GM18867 (cell line): ENCODE results near the gene PPP2R2C.

Experiments used
- ATAC-seq: cut with Tn5 transposase; IDR thresholded peaks from one replicate; pipeline ENCODE4 v1.9.1; 2021; ENCODE audit warnings: mild to moderate bottlenecking, moderate library complexity; ENCODE audit not compliant: unreplicated experiment

The PPP2R2C gene

DNA sequence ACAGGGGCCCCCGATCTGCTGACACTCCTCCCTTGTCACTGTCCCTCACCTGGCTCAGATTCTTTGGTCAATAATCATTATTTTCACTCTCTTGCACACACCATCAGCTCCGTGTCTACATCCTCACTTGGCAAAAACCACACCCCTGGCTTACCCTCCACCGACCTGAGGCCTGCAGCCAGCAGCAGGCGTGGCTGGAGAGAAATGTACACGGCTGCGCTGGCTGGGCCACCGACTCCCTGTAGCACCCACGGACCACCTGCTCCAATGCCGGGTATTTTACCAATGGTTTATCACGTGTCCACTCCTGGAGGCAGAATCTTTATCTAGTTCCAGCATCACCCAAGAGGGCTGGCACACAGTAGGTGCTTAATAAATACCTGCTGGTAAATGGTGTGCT, 104.3 kb downstream of the PPP2R2C start:
- no peak for ATAC-seq

DNA sequence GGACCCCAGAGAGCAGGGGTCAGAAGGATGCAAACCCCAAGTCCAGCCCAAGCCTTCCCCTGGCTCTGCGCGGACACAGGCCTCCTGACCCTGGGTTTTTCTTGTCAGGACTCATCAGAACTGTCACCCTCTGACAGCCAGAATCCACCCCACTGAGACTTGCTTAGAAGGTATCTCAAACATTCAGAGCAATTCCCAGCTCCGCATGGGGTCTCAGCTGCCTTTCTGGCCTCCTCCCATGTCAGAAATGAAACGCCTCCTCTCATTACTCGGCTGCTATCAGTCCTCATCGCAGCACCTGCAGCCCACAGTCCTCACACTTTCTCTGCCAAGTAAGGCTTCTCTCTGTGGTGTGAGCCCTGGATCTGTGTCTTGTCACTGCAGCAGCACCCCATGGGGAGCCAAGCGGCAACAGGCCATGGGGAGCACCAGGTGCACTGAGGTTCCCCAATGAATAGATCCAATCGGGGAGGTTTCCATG, 105.0 kb downstream of the PPP2R2C start:
- ATAC-seq = no peak

DNA sequence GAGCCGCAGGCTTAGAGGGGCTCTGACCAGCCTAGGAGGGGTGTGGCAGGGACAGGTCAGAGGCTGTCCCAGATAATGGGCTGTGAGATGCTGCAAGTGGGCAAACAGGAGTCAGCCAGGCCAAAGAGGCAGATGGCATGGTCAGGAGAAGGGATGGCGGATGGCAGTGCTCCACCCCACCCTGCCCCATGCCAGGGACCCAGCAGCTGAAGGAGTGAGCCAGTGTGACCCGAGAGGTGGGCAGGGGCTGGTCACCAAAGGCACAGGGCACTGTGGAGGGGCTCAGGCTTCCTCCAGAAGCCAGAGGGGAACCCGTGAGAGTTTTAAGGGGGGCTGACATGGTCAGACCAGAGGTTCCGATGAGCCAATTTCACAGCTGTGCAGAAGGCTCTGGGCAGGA, 105.8 kb downstream of the PPP2R2C start:
- no peak for ATAC-seq

DNA sequence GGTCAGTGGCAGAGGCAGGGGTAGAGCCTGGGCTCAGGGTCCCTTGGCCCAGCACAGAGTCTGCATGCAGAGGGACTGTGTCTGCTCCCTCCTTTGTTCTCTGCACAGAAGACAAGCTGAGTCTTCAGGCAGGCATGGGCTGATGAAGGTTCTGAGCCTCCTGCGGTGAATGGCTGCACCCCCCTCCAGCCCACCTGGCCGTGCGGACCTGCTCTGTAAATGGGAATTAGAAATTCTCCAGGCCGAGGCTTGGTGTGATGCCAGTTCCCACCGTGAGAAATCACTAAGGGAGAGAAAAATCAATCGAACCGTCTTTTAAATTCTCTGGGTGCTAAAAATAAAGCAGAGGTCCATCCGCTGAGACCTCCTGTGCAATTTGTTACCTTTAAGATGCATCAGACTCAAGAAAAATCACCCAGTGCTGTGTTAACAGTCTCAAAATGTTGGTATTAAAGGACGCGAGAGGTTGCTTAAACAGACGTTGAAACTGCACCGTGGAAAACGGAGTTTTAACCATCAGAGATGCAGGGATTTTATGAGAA, 106.8 kb downstream of the PPP2R2C start:
- no peak for ATAC-seq

DNA sequence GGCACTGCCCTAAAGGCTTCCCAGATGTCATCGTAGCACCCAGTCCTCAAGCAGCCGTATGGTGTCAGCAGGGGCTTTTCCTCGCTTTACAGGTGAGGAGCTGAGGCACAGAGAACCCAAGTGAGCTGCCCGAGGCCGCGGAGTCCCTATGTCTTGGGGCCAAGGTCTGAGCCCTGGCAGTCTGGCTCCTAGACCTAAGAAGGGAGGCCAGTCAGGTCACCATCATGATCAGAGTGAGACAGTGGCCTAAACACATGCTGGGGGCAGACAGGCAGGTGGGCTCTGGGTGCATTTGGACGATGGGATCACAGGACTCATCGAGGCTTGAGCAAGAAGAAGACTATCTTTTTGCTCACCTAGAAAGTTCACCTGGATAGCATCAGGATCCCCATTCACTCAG, 107.8 kb downstream of the PPP2R2C start:
- no peak for ATAC-seq

DNA sequence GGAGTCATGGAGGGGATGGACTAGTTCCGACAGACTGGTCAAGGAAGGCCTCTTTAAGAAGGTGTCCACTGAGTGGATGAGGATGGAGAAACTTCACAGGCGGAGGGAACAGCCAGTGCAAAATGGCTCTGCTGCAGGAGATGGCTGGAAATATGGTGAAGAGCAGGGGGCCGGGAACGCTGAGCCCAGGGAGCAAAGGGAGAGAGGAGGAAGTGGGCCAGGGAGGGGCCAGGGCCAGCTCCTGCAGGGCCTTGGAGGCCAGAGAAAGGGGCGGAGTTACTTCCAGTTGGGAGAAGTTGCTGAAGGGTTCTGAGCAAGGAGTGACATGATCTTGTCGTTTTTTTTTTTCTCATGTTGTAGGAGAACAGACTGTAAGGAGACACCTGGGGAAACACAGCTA, 108.3 kb downstream of the PPP2R2C start:
- no peak for ATAC-seq

DNA sequence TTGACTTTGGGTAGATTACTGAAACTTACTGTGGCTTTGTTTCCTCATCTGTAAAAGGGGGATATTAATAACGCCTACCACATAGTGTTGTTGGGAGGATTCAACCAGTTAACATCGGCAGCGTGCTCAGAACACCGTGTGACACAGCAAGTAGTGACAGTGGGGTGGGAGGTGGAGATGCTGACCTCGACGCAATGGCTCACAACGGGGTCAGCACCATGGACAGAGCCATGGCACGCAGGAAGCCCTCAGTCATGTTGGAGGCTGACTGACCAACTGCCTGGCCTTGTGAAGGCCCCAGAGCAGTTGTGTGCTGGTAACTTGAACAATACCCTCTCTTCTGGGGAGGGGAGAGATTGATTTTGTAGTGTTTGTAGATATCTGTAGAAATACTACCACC, 109.5 kb downstream of the PPP2R2C start:
- ATAC-seq = no peak

DNA sequence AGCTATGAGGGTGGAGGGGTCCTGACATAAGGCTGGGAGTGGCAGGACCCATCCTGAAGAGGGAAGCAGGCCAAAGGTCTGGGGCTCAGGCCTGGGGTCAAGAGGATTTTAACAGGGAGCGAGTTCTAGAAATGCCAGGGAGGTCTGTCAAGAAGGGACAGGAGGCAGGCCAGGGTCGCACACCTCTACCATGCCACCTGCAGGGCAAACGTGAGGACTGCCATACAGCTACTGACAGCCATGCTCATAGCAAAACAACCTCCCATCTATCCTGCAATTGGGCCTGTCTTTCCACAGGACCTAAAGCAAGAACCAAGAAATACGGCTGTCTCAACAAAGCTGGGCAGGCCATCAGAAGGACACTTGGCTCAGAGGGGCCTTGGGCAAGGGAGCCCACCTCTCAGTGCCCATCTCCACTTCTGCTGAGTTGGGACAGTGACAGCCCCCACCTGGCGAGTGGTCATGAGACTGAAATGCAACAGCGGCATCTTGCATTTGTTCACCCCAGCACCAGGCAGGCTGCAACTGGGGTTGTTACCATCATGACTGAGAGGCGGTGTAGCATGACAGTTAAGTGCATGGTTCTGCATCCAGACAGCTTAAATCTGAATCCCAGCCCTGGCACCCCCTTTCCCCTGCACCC, 110.0 kb downstream of the PPP2R2C start:
- no peak for ATAC-seq

DNA sequence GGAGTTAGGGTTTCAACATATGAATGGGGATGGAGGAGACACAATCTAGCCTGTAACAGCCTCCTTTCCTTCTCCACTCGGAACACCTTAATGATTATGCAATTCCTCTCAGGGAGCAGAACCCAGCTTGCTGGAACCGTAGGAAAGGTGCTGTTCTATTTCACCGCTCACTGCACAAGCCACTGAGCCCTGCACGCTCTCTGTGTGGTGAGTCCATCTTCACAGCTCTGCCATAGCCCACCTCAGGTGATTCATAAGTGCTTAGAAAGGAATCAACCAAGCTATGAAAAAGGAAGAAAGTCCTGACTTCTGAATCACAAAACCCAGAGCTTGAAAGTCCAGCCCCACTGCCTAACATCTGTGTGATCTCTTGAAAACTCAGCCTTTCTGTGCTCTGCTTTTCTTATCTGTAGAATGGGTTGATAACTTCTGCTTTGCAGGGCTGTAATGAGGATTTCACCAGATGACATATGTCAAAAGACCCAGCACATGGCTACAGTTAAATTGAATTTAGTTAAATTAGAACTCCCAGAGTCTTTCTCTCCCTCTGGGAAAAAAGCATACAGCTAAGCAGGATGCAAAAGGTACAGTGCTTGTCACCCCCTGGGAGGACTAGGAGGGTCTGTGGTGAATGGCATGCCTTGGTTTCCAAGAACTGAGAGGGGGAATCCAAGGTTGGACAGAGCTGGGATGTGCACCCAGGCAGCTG, 111.2 kb downstream of the PPP2R2C start:
- no peak for ATAC-seq

DNA sequence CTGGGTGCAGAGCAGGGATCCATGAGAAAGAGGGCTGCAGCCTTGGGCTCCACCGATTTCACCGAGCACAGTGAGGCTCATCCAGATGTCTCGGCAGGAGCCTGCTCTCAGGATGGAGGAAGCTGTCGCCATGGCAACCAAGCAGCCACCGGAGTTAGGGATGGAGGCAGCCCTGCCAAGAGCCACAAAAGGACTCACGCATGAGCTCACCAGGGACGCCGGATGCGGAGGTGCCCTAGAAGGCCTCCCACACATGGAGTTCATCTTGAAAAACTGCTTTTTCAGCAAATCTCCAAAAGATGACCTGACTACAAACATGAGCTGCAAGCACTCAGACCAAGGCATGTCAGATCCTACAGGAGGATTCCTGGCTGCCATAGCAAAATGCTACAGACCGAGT, 112.0 kb downstream of the PPP2R2C start:
- no peak for ATAC-seq

DNA sequence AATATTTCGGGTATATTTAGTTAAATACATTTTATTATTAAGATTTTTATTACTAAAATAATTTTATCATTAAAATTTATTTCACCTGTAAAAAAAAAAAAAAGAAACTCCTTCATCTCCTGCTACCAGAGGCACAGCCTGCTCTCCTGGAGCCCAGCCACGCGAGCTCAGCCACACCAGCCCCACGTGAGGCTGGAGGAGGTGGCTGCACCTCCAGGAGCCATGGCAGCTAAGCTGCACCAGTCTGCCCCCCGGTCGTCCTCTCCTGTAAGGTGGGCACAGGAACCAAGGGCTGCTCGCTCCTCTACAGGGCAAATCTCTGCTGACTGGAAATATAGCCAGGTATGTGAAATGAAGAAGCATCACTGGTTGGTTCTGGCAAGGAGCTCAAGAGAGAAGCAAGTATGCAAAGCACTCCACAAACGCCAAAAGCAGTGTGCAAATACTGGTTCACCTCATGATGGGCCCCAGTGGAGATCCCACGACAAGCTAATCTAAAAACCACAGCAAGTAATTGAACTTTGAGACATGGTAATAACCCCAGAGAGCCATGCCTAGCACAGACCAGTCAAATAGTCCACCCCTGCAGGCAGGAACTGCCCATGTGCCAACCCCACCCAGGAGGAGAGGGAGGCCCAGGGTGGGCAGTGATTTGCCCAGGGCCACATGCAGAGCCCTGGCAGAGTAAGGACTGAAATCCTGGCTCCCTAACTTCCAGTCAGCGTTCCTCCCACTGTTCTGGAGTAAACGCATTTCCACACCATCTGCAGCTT, 112.7 kb downstream of the PPP2R2C start:
- ATAC-seq = no peak

DNA sequence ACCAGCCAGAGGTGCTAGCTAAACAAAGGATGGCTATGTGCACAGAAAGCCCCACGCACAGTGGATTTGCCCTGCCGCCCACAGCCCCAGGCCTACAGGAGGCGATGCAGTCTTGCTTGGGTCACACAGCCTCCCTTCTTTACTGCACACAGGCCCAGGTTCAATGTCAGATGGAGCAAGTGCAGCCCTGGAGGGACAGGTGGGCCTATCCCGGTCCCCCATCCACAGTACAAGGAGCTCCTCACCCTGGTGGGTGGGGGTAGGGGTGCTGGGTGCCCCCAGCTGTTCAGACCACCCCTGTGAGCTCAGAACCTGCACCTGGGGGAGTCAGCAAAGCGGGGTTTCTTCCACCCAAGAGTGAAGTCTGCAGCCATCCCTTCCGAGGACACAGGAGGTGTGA, 114.9 kb downstream of the PPP2R2C start:
- ATAC-seq = no peak

DNA sequence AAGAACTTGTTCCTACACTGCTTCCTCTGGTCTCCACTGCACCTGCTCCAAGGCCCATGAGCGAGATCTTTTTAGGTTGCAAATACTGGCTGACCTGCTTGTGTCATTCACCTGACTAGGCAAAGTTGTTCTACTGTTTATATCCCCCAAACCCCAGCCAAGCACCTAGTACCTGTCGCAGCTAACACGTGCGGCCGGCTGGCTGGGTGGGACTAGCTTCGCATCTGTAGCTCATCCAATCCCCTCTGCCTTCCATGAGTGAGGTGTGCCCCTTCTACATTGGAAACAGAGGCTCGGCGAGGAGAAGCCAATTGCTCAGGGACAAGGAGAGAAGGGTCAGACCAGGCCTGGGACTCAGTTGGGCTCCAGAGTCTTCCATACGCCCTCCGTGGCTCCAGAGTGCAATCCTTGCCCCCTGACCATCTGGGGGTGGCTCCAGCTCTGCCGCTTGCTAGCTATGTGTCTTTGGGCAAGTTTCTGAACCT, 116.3 kb downstream of the PPP2R2C start:
- no peak for ATAC-seq

DNA sequence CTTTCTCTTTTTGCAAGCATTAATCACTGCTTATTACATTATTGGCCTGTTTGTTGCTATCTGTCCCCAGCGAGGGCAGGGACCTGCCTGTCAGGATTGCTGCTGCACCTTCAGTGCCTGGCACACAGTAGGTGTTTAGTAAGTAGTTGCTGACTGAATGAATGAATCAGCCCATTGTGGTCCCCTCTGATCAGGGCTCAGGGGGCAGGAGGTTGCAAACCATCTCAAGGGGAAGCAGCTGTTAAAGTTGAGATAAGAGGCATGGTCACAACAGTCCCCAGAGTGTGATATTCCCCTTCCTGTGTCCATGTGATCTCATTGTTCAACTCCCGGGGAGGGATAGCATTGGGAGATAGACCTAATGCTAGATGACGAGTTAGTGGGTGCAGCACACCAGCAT, 117.4 kb downstream of the PPP2R2C start:
- no peak for ATAC-seq

DNA sequence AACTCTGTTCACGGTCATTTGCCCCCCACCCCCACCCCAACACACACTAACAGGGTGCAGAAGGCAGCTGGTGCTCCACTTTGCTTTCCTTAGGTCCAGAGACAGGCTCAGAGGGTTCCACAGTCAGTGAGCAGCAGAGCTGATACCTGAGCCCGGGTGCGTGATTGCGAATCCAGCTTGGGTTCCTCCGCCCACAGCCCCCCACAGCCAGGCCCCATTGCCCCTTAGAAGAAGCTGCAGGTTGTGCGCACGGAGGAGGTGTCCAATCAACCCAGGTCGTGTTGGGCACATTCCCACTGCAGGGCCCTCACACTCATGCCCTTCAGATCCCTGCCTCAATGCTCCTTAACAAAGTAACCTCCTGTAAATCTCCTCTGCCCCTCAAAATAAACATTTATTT, 117.8 kb downstream of the PPP2R2C start:
- no peak for ATAC-seq

DNA sequence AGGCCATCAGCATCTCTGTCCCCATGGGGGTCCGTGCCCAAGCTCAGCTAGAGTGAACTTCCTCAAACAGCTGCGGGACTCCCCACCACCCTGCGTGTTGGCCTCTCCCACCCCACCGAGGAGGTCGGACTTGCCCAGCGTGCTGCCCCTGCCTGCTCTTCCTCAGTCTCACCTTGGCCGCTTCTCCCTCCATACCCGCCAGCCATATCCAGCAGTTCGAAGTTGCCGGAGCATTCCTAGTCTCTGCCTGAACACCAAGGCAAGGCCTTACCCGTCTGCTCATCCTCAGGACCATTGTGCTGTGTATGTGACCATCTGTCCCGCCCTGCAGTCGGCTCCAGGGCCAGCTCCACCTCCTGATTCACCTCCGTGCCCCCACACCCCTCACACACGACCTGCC, 118.3 kb downstream of the PPP2R2C start:
- no peak for ATAC-seq

DNA sequence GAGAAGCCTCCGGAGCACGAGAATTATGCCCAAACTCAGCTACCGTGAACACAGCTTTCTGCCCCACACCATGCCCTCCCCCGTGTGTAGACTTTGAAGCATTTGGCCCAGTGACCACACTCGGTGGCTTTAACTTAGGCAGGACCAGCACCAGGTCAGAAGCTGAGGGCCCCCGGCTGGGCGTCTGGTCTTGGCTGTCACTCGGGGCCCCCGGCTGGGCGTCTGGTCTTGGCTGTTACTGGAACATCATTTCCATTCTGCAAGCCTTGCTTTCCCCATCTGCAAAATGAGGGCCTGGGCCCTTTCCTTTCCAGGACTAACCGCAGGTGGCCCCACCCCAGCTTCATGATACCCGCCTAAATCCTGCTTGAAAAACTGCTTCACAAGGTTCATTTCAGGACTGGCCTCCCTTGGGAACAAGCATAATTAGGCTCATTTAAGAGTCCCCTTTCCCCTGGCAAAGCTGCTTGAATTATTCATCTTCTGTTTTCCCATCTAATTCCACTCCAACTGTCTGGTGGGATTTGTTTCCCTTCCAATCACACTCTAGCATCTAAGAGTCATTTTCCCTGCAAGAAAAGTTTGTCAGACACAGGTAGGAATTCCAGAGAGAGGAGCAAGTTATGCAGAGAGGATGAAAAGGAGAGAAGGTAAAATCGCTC, 120.3 kb downstream of the PPP2R2C start:
- ATAC-seq = no peak

DNA sequence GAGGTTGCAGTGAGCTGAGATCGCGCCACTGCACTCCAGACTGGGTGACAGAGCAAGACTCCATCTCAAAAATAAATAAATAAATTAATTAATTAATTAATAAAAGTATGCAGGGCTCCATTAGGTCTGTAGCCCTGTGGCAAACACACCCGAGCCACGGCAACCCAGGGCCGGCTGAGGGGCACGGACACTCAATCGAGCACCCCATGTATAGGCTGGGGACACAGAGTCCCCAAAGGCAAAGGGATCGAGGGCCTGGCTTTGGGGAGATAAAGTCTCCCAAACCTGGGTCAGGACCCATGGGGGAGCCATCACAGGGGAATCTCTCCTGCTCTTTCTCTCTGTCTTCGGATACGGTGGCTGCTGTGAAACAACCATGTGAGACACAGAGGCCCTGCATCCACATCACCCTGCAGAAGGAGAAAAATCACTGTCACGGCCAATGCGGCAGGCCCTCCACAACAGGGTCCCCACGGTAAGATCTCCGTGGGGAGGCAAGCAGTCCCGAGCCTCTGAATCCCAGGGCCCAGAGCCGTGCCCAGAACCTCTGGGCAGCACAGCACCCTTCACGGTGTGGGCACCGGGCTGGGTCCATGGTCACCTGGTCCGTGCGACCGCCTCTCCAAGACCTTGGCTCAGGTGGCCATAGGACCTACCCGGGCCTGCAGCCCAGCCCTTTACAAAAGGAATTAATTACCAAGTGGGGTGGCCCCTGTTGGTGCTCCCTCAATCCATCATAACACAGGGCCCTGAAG, 121.0 kb downstream of the PPP2R2C start:
- ATAC-seq = no peak

DNA sequence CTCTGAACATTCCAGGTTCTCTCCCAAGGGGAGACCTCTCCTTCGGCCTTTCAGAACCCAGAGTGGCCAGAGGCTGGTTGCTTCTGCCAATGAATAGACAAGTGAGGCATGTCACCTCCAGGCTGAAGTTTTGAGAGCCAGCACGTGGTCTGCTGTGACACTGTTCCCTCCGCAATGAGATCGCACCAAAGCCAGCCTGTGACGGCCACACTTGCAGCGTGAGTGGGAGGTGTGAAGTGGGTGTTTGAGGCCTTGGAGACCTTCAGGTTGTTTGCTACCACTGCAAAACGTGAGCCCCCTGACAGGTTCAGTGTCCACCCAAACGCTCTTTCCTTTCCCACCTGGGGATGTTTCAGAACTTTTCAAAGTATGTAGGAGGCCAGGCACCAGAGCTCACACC, 121.8 kb downstream of the PPP2R2C start:
- ATAC-seq = no peak

DNA sequence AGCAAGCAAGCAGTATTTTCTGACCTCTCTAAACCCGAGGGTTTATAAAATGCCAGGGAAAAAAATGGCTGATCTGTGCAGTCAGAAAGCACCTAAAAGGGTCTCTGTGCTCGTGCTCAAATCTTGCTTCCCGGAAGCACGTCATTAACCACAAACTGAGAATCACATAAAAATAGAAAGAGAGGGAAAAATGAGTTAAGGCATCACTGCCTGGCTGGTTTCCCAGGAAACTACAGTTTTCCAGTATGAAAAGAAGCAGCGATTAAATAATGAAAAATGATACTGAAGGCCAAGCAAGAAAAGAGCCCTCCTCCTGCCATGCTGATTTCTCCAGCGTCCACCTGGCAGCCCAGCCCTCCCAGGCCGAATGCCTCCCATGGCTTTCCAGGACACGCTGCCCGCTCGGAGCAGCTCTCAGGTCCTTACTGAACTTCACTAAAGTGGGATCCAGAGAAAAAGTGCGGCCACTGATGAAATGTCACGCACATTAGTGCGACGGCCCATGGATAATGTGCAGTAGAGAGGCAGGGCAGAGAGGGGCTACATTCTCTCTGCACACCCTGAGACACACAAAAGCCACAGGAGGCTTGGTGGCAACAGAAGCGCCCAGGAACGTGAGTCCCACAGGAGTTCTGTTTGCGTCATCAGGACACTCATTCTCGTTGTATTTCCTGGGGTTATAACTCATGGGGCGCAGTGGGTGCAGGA, 122.4 kb downstream of the PPP2R2C start:
- no peak for ATAC-seq
